NCI-H128 (cell line): ENCODE results near the gene AMMECR1L.
"Not testable (repeated sequence)": the region's sequence is repeated elsewhere in the genome, so short reads cannot be mapped to it uniquely, and the experiment has no call there.

ENCODE experiments used
- DNase-seq: peaks from one replicate; lab custom pipeline; 2025; ENCODE audit not compliant: unreplicated experiment; lab: John Stamatoyannopoulos, UW

The AMMECR1L gene

DNA sequence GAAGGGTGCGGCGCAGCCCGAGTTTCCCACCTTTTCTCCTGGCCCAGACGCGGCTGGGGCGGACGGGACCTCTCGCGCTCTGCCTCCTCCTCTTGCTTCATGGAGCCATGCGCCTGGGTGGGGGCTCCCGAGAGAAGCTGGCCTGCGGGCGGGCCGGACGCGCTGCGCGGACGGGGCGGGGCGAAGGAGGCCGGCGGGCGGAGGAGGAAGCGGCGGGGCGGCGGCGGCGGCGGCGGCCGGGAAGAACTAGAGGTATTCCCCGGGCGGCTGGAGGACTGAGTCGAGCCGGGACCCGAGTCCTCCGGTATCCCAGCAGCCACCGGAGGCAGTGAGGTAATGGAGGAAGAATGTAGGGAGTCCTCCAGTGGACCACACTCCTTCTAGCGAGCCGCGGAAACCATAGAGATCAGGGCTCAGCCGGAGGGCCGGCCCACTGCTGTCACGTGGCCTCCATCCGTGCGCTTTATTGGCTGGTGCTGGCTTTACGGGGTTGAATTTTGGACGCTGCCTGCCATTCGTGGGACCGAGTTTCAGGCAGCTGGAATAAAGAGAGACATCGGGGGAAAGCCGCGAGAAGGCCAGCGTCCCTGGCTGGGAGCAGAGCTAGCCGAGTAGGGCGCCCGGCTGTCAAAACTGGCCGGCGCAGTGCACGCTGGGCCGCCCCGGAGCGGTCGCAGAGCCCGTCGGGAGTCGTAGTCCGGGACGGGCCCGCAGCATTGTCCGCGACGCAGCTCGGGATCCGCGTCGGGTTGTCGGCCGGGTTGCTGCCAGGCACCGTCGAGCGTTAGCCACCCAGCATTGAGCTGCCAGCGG is at the start of gene AMMECR1L:
TSS of gene AMMECR1L (minus strand) at position 177 of the 813 bp plus-strand sequence. CDS start 11,722 bp downstream, outside the sequence.
- DNase-seq, result not testable (repeated sequence)

DNA sequence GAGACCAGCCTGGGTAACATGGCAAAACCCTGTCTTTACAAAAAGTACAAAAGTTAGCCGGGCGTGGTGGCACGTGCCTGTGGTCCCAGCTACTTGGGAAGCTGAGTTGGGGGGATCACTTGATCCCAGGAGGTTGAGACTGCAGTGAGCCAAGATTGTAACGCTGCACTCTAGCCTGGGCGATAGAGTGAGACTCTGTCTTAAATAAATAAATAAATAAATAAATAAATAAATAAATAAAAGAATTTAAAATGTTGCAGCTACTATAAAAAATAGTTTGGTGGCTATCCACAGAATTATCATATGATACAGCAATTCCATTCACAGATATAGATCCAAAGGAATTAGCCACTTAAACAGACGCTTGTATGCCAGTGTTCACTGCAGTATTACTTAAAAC is 49.6 kb upstream of the AMMECR1L start:
- DNase-seq, result no peak

DNA sequence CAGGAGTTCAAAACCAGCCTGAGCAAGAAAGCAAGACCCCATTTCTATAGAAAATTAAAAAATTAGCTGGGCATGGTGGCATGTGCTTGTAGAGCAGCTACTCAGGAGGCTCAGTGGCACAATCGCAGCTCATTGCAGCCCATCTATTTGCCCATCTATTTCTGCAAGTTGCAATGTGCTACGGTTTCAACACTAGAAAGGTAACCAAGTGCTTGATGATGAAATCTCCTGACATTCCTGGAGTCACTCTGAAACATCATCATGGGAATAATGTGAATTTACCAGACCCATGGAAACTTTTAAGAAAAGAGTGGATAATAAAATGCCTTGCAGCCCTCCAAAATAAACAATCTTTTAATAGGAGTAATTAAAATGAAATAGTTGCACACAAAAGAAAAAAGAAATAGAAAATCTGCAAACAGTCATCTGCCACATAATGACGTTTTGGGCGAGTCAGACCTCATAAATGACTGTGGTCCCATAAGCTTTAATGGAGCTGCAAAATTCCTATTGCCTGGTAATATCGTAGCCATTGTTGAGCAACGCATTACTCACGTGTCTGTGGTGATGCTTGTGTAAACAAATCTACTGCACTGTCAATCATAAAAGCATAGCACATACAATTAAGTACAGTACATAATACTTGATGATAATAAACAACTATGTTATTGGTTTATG is 46.6 kb upstream of the AMMECR1L start:
- no peak for DNase-seq

DNA sequence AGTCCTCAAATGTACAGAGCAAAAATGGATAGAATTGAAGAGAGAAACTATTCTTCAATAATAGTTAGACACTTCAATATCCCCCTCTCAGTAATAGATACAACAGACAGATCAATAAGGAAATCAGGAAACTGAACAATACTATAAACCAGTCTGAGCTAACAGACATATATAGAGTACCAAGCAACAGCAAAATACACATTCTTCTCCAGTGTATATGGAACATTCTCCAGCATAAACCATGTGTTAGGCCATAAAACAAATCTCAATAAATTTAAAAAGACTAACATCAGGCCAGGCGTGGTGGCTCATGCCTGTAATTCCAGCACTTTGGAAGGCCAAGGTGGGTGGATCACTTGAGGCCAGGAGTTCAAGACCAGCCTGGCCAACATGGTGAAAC is 43.7 kb upstream of the AMMECR1L start:
- DNase-seq, result no peak

DNA sequence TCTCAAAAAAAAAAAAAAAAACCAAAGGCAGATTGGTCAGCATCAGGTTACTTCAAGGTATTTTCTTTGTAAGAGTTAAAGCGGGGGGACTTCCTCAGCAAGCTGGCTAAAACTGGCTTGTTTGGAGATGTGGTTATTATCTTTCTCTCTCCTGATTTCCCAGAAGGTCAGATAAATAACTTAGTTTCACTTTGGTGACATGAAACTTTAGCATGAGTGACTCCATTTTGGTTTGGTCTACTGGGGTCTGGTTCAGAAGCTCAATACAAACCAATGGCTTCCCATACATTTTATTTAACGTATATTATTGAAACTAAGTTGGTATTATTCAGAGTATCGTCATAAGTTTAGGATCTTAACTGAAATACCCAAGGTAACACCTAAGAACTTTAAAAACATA is 41.6 kb upstream of the AMMECR1L start:
- no peak for DNase-seq

DNA sequence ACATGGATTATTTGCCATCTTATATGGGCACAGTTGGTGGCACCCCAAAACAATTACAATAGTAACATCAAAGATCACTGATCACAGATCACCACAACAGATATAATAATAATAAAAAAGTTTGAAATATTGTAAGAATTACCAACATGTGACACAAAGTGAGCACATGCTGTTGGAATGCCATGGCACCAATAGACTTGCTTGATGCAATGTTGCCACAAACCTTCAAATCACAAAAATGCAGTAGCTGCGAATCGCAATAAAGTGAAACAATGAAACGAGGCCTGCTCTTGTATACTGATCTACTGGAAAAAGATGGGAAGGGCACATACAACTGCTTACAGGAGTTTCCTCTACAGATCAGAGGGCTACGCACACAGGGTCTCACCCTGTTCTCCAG is 32.2 kb upstream of the AMMECR1L start:
- DNase-seq, result no peak

DNA sequence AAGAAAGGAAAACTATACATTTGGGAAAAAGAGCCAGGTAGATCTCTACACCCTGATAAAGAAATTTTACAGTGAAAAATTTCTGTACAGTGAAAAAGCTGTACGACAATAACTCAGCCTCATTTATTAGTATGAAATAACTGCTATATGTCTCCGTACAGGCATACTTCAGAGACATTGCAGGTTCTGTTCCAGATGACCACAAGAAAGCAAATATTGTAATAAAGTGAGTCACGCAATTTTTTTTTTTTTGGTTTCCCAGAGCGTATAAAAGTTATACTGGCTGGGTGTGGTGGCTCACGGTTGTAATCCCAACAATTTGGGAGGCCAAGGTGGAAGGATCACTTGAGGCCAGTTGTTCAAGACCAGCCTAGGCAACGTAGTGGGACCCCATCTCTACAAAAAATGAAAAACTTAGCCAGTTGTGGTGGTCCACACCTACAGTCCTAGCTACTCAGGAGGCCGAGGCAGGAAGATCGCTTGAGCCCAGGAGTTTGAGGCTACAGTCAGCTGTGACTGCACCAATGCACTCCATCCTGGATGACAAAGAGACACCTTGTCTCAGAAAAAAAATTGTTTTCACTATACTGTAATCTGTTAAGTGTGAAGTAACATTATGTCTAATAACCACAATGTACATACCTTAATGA is 28.2 kb upstream of the AMMECR1L start:
- no peak for DNase-seq

DNA sequence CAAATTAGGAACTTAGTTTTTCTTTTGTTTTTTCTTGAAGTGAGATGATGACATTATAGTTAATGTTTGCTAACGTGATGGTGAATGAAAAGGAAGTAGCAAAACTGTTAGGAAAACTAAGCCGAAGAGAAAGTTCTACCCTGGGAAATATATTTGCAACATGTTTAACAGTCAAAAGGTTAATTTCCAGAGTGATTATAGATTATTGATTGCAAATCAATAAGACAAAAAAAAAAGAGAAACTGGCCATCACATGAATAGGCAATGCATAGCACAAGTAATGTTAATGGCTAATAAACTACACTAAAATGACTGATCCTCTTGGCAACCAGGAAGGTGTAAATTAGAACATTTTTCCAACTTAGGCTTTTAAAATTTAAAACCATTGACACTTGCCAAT is 26.0 kb upstream of the AMMECR1L start:
- no peak for DNase-seq

DNA sequence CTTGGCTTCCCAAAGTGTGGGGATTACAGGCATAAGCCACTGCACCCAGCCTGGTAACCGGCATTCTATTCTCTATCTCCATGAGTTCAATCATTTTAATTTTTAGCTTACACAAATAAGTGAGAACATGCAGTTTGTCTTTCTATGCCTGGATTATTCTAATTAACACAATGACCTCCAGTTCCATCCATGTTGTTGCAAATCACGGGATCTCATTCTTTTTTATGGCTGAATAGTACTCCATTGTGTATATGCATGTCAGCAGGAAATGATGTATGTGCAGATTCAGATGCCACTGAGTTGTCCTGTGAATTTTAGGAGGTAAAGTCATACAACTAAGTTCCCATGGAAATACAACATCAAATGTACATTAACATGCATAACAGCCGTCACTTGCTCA is 24.7 kb upstream of the AMMECR1L start:
- no peak for DNase-seq

DNA sequence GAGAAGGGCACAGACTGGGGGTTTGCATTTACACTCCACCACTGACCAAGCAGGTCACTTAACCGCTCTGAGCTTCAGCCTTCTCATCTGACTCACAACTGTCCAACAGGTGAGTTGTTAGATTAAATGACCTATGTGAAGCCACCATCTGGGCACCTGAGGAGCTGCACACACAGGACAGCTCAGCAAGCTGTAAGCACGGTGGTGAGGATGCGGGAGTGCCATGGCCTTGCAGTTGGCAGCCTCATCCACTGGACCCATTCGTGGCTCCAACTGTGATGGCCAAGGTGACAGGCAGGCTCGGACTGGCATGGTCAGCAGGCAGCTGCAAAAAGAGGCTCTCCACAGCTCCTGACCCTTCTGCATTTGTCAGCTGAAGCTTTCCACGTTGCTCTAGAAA is 23.3 kb upstream of the AMMECR1L start:
- no peak for DNase-seq

DNA sequence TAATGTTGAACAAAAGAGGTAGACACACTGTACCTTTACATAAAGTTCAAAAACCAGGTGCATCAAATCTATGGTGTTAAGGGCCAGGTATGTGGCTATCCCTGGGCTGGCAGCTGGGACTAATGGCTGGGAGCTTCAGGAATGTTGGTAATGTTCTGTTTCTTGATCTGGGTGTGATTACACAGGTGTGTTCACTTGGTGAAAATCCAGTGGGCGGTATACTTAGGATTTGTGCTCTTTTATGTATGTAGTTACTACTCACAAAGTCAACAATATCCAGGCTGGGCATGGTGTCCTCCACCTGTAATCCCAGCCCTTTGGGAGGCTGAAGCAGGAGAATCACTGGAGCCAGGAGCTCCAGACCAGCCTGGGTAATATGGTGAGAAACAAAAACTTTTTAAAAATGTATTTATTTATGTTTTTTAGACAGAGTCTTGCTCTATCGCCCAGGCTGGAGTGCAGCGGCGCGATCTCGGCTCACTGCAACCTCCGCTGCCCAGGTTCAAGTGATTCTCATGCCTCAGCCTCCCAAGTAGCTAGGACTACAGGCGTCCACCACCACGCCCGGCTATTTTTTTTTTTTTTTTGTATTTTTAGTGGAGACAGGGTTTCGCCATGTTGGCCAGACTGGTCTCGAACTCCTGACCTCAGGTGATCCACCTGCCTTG is 22.1 kb upstream of the AMMECR1L start:
- not testable (repeated sequence) for DNase-seq

DNA sequence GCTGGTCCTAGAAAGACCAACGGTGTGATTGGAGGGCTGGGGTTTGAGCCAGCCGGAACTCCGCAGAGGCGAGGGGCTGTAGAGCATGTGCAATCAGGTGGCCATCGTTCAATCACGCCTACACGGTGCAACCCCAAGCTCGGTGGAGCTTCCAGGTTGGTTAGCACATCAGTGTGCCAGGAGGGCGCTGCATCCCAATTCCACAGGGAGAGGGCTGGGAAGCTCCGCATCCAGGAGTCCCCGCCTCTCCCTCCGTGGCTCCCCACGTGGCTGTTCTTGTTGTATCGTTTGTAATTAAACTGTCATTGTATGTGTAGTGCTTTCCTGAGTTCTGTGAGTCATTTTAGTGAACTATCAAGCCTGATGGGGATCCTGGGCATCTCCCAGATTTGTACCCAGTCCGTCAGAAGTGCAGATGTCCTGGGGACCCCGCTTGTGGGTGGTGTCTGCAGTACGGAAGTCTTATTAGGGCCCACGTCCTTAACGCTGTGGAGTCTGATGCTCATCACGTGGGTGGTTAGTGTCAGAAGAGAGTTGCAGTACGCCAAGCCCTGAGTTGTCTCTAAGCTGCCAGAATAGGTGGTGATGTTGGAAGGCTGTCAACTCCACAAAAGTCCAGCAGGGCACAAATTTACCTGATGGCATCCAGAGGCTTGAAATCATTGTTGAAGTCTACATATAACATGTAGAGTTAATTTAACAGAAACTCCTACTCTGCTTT is 20.6 kb upstream of the AMMECR1L start:
- DNase-seq, result no peak

DNA sequence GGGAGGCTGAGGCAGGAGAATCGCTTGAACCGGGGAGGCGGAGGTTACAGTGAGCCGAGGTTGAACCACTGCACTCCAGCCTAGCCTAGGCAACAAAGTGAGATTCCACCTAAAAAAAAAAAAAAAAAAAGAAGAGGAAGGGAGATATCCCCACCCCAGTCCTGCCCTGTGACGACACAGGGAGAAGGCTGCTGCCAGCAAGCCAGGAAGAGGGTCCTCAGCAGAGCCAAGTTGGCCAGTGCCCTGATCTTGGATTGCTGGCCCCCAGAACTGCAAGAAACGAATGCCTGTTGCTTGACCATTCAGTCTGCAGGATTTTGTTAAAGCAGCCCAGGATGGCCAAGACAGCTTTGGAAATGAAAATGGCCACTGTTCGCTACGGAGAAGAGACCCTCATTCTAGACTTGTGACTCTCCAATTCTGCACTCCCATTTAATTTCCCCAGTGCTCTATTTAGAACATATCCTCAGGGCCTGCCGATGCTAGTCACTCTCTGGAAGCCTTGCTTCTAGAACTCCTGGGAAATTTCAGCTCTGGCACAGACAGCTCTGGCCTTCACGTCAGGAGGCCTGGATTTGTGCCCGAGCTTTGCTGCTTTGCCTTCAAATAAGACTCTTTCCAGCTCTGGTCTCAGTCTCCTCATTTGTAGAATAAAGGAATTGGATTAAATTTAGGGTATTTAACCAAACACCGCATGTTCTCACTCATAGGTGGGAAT is 15.7 kb upstream of the AMMECR1L start:
- no peak for DNase-seq

DNA sequence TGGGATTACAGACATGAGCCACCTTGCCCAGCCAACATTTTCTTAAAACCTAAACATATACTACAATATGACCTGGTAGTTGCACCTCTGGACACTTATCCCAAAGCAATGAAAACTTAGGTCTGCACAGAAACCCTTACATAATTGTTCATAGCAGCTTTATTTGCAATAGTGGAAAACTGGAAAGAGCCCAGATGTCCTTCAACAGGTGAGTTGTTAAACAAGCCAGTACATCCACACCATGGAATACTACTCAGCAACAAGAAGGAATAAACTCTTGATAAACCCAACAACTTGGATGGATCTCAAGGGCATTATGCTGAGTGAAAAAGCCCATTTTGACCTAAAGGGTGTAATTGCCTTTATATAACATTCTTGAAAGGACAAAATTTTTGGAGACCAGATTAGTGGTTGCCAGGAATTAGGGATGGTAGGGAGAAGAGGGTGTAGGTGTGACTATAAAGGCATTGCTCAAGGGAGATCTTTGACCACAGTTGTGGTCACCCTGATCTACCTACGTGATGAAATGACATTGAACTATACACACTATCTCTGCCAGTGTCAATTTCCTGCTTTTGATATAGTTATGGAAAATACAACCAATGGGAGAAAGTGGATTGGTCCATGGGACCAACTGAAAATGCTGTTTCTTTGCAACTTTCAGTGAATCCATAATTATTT is 11.9 kb upstream of the AMMECR1L start:
- no peak for DNase-seq

DNA sequence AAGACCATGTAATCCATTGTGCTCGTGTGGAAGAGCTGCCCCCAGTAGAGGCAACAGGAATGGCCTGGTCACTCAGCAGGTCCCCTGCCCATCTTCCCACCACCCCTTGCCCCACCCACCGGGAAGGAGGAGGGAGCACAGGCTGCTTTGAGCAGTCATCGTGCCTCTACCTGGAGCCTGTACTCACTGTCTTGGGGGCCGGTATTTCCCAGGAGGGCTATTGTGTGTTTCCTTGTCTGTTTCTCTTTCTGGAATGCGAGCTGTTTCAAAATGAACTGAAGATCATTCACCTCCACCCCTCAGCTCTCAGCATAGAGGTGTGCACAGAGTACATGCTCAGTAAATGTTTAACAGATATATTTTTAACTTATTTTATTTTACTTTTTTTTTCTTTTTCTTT is 7.7 kb upstream of the AMMECR1L start:
- DNase-seq, result no peak

DNA sequence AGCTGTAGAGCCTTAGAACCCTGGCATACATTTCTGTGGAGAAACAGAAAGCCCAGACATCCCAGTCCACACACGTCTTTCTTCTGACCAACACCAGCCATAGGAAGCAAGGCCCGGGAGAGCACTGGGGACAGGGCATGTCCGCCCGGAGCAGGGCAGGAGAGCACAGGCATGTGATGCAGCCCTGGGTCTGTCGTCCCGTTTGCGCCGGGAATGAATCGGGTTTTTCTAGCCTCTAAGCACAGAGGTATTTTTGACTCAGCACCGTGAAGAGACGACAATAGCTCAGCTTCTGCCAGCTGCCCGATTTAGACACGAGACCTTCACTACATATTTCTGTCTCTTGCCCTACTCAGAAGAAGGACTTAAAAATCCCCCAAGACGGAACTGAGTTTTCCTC is 7.3 kb upstream of the AMMECR1L start:
- DNase-seq, result no peak

DNA sequence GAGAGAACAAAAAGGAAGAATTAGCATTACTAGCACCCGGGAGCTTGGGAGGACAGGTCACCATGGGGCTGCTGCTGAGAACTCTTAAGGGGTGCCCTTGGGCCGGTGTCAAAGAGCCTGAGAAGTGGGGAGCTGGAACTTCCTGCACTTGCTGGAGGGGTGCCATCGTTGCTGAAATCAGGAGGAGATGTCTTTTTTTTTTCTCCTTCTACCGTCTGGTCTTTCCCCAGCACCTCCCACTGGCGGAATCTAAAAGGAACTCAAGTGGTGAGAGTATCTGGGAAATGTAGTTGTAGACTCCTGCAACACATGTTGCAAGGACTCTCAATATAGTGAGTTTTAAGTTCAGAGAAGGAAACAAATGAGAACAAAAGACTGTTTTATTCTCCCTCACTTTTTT is 6.1 kb upstream of the AMMECR1L start:
- DNase-seq, result no peak

DNA sequence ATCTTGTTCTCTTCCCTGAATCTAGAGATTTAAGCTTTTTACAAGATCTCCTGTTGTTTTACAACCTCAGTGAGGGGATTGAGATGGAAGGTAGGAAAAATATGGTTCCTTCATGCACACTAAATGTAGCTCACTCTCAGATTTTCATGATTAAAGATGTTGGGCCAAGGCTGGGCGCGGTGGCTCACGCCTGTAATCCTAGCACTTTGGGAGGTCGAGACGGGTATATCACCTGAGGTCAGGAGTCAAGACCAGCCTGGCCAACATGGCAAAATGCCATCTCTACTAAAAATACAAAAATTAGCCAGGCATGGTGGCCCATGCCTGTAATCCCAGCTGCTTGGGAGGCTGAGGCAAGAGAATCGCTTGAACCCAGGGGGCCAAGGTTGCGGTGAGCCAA is 5.0 kb upstream of the AMMECR1L start:
- not testable (repeated sequence) for DNase-seq

DNA sequence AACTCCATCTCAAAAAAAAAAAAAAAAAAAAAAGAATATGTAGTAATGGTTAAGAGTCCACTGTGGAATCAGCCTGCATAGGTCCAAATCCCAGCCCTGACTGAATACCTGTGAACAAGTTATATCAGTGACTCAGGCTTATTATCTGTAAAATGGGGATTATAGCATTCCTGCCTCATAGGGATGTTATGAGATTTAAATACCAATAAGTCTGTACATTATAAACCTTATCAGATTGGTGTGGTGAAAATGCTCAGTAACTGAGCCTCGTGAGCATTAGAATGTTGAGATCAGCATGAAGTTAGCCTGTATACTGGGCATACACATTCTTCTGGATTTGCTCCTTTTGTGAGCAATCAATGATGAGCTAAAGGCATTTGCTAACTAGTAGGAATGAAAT is 3.0 kb upstream of the AMMECR1L start:
- DNase-seq, result no peak

DNA sequence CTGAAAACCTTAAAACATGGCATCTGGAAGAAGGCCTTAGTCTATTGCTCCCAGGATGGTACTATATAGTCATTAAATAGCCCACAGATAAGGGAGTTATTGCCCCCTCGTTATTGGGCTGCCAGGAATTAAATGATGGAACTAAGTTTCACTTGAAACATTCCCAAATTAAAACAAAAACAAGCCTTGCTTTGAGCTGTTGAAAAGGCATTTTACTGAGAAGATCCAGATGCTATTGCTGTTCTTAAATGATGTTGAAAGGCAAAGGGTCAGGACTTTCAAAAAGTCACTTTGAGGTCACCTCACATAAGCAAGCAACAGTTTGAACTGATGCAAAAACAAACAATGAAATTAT is 2.0 kb upstream of the AMMECR1L start:
- no peak for DNase-seq
